Fibroblast of lung (primary cell): ENCODE measurements around the gene CST3. TPM values are rescaled to one million over a fixed set of nuclear protein-coding genes. Genes with fewer than 3 reads are reported as not detected.

Experiments
- DNase-seq, 2 donors: peaks; one replicate each; pipeline versions ENCODE4 v3.0.0 to v3.0.0-alpha.2; 2010; ENCODE audit warnings: low read depth in 2 of 2
- H2AFZ ChIP-seq: 2 replicates; pipeline ENCODE4 v1.5.1; 2012; ENCODE audit warnings: low read length, control low read depth, inconsistent platforms
- H3K27ac ChIP-seq: 2 replicates; pipeline ENCODE4 v1.5.1; 2011; ENCODE audit warnings: low read length, control low read depth; ENCODE audit not compliant: insufficient read depth
- H3K27me3 ChIP-seq: 2 replicates; pipeline ENCODE4 v1.5.1; 2011; ENCODE audit warnings: mild to moderate bottlenecking, low read length; ENCODE audit not compliant: control insufficient read depth, insufficient read depth
- H3K36me3 ChIP-seq: 2 replicates; pipeline ENCODE4 v1.5.1; 2011; ENCODE audit warnings: low read length; ENCODE audit not compliant: control insufficient read depth, insufficient read depth
- H3K4me1 ChIP-seq: 2 replicates; pipeline ENCODE4 v1.5.1; 2011; ENCODE audit warnings: low read length; ENCODE audit not compliant: control insufficient read depth, insufficient read depth; ENCODE audit errors: extremely low read depth
- H3K4me2 ChIP-seq: 2 replicates; pipeline ENCODE4 v1.5.1; 2011; ENCODE audit warnings: low read length, control low read depth; ENCODE audit not compliant: insufficient read depth; ENCODE audit errors: extremely low read depth
- H3K4me3 ChIP-seq, 4 experiments: fragments of 200-600 bp in 1 of 4; sonication (generic) in 1 of 4; replicated peaks in 1 of 4; 2 replicates each; pipeline ENCODE4 v1.5.1; 2011 to 2016; ENCODE audit warnings: low read length in 4 of 4, low read depth in 3 of 4, mild to moderate bottlenecking in 3 of 4, control low read depth in 2 of 4, inconsistent platforms in 1 of 4, mixed read lengths in 1 of 4; ENCODE audit not compliant: insufficient read depth in 1 of 4; ENCODE audit errors: control extremely low read depth in 1 of 4
- H3K79me2 ChIP-seq: 2 replicates; pipeline ENCODE4 v1.5.1; 2012; ENCODE audit warnings: mild to moderate bottlenecking, low read length, inconsistent platforms; ENCODE audit not compliant: control insufficient read depth, insufficient read depth
- H3K9ac ChIP-seq: 2 replicates; pipeline ENCODE4 v1.5.1; 2011; ENCODE audit warnings: mild to moderate bottlenecking, low read length, control low read depth; ENCODE audit not compliant: insufficient read depth
- H3K9me3 ChIP-seq: 2 replicates; pipeline ENCODE4 v1.5.1; 2012; ENCODE audit warnings: low read depth, low read length; ENCODE audit not compliant: control insufficient read depth, insufficient read depth
- H4K20me1 ChIP-seq: 2 replicates; pipeline ENCODE4 v1.5.1; 2011; ENCODE audit warnings: low read length; ENCODE audit not compliant: control insufficient read depth, insufficient read depth; ENCODE audit errors: extremely low read depth
- EZH2 ChIP-seq: IDR thresholded peaks from 2 replicates; pipeline ENCODE4 v1.5.1; 2012; ENCODE audit warnings: low read length, control low read depth, mild to moderate bottlenecking; ENCODE audit errors: missing control alignments
- polyA plus RNA-seq, 2 donors: library from polyadenylated mRNA; depleted of rRNA in 1 of 2; stranded (reverse) in 1 of 2; unstranded in 1 of 2; fragments of >200 nt; gene quantifications; 2 replicates each; pipeline ENCODE4 v1.2.1, GENCODE V29; 2011 to 2012; ENCODE audit warnings: missing spikeins in 1 of 2
- total RNA-seq: library from RNA; depleted of rRNA; stranded (reverse); fragments of >200 nt; gene quantifications from 2 replicates; pipeline ENCODE4 v1.2.1, GENCODE V29; 2014
- TF ChIP-seq, protein P1 (sequence below), 2 donors: IDR thresholded peaks in 1 of 2; conservative IDR thresholded peaks in 1 of 2; 1 replicate in 1 of 2; 2 replicates in 1 of 2; pipeline ENCODE4 v1.5.1; 2011 to 2012; ENCODE audit warnings: low read length in 2 of 2, control low read depth in 1 of 2, inconsistent platforms in 1 of 2, low read depth in 1 of 2, mild to moderate bottlenecking in 1 of 2

Gene CST3
- total and polyA plus RNA-seq, 2 donors (not counting 1 experiment from before 2014, with no cell fraction given), result 136 to 162 TPM

DNA sequence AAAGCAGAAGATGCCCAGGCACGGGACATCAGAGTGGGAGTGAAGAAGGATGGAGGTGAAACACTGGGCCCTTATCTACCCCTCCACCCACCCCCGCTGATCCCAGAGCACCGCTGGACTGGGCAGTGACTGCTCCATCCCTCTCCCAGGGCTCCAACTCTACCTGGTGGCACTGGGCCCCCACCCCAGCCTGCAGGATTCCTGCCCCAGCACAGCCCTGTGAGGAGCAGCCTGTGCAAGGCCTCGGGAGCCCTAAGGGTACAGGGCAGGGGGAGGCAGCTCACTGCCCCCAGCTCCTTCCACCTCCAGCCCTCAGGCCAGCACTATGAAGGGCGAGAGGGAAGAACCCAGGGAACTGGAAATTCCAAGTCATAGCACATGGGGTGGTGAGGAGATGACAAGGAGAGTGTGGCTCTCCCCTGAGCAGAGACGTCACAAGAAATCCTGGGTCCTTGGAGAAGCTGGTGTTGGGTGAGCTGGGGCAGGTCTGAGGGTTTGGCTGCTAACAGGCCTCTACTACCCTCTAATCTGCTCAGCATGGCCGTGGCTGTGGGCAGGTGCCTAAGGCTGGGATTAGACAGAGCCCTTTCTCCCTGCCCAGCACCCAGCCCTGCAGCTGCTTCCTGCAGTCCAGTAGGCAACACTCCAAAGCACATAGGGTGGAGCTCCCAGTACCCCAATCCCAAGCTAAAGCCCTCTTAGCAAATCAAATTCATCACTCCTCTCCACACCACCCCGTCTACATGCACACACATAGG lies 3.5 kb downstream of the CST3 start:
- H3K79me2 ChIP-seq, result peaks cover 23% of the 10 kb centered on the region

DNA sequence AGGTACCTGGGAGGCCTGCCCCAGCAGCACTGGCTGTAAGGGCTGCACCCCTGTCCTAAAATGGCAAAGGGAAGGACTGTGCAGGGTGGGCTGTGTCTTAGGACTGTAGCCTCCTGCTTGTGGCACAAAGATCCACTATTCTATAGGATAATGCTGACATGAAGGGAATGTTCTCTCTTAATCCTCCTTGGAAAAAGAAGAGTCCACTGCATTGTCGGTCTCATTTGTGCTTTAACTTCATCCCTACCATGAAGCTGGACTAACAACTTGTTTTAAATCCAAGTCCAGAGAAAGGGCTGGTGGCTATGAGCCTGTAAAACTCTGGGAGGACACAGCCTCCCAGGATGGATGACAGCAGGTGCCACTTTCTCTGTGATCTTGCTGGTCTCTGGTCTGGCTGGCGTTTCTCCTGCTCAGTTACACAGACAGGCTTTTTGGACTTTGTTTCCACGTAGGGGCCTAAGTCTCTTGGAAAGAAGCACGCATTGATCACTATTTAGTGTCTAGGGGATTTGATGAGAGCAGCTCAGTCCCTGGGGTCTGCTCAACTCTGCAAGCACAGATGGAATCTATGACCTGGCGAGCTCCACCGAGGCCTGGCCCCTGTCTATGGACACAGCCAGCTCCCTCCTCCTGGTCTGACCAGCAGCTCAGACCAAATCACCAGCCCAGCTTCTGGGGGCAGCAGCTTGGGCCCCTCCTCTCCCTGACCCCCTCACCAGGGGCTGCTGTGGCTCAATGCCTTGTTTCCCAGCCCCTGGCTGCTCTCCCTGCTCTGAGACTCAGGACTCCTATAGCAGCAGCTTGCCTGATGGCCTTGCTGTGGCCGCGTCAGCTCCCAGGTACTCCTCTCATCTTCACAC lies 4.8 kb downstream of the CST3 start:
- H3K9me3 ChIP-seq, result no peaks in the 10 kb centered on the region
- H3K27ac ChIP-seq, result no peak overlapping the region
- H3K4me2 ChIP-seq, result no peak overlapping the region
- TF ChIP-seq, protein P1, sequence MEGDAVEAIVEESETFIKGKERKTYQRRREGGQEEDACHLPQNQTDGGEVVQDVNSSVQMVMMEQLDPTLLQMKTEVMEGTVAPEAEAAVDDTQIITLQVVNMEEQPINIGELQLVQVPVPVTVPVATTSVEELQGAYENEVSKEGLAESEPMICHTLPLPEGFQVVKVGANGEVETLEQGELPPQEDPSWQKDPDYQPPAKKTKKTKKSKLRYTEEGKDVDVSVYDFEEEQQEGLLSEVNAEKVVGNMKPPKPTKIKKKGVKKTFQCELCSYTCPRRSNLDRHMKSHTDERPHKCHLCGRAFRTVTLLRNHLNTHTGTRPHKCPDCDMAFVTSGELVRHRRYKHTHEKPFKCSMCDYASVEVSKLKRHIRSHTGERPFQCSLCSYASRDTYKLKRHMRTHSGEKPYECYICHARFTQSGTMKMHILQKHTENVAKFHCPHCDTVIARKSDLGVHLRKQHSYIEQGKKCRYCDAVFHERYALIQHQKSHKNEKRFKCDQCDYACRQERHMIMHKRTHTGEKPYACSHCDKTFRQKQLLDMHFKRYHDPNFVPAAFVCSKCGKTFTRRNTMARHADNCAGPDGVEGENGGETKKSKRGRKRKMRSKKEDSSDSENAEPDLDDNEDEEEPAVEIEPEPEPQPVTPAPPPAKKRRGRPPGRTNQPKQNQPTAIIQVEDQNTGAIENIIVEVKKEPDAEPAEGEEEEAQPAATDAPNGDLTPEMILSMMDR (conservative IDR thresholded peaks at IDR 0.05 in 1 of 2, IDR thresholded peaks at IDR 0.05 in 1 of 2; ENCODE audit: low read depth in 1 of 2, low read length in 2 of 2), result no peak
- no peak for TF ChIP-seq EZH2
- no peak overlapping the region for H2AFZ ChIP-seq
- no peak for DNase-seq
- no peak overlapping the region for H3K9ac ChIP-seq
- peaks cover 9% of the 10 kb centered on the region for H3K4me1 ChIP-seq
- peaks cover 5% of the 10 kb centered on the region for H3K36me3 ChIP-seq
- H3K79me2 ChIP-seq, result peaks cover 23% of the 10 kb centered on the region
- H4K20me1 ChIP-seq, result no peaks in the 10 kb centered on the region
- H3K27me3 ChIP-seq, result no peaks in the 10 kb centered on the region
- H3K4me3 ChIP-seq, result no peak overlapping the region

More for the DNA sequence above, 3.5 kb downstream of the CST3 start:
- Histone ChIP-seq H3K9ac (no peak overlapping the region), H3K27me3 (no peaks in the 10 kb centered on the region), H3K9me3 (no peaks in the 10 kb centered on the region), H4K20me1 (no peaks in the 10 kb centered on the region), H3K36me3 (peaks cover 5% of the 10 kb centered on the region), H2AFZ (no peak overlapping the region), H3K27ac (no peak overlapping the region), H3K4me3 (no peak overlapping the region), H3K4me2 (no peak overlapping the region), H3K4me1 (peaks cover 7% of the 10 kb centered on the region)
- no peak for DNase-seq
- TF ChIP-seq, protein P1 (conservative IDR thresholded peaks at IDR 0.05 in 1 of 2, IDR thresholded peaks at IDR 0.05 in 1 of 2; ENCODE audit: low read depth in 1 of 2, low read length in 2 of 2), result no peak

DNA sequence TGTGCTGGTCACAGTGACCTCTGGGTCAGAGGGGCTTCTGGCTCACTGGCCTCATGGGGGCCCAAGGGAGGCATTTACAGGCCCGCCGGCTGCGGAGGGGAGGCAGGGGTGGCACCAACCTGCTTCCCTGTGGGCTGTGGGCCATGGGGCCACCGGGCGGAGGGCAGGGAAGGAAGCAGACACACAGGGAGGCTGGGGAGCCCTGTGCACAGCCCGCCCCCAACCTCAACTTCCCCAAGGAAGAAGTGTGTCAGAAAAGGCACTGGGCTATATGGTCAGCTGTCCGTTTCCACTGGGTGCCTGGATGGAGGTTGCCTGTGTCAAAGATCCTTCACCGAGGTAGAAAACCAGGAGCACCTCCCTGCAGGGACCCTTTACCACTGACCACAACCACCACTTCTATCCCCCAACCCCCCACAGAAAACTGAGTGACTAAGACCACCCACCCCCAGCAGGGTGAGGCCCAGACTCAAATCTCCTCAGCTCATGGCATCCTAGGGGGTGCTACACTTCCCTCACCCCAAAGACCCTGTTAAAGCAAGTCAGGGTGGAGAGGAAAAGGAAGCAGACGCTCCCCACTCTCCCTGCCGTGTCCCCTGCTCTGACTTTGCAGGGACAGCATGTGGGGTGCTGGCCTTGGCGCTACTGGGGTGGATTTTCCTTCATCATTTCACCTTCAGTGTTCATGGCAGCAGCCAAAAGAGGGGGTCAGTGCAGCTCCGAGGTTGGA lies 5.6 kb downstream of the CST3 start:
- peaks cover 9% of the 10 kb centered on the region for H3K4me1 ChIP-seq
- H3K4me2 ChIP-seq, result no peak overlapping the region
- no peaks in the 10 kb centered on the region for H3K27me3 ChIP-seq
- peaks cover 5% of the 10 kb centered on the region for H3K36me3 ChIP-seq
- H2AFZ ChIP-seq, result no peak overlapping the region
- H3K9me3 ChIP-seq, result no peaks in the 10 kb centered on the region
- no peak overlapping the region for H3K27ac ChIP-seq
- no peak overlapping the region for H3K9ac ChIP-seq
- H3K4me3 ChIP-seq, result no peak overlapping the region
- H3K79me2 ChIP-seq, result peaks cover 22% of the 10 kb centered on the region
- no peaks in the 10 kb centered on the region for H4K20me1 ChIP-seq
- TF ChIP-seq, protein P1 (conservative IDR thresholded peaks at IDR 0.05 in 1 of 2, IDR thresholded peaks at IDR 0.05 in 1 of 2; ENCODE audit: low read depth in 1 of 2, low read length in 2 of 2), result no peak
- TF ChIP-seq EZH2, result no peak
- DNase-seq, result no peak
